Measurements from ENCODE around the gene NBPF20. TPM values are rescaled to one million over a fixed set of nuclear protein-coding genes. Genes with fewer than 3 reads are reported as not detected.

NBPF20 gene
- total RNA-seq, 1 donor from 2014 or later = 2.0 TPM

Other genes starting within 250 kb of the NBPF20 start
- not detected for gene PPIAL4D, start 183.4 kb downstream of the NBPF20 start, total RNA-seq
- 12.3 TPM for gene GPR89A, start 182.4 kb upstream of the NBPF20 start, total RNA-seq